IMR-90 (cell line): ENCODE data around the gene ACACB. TPM values are rescaled to one million over a fixed set of nuclear protein-coding genes. Genes with fewer than 3 reads are reported as not detected.

Experiments
- ATAC-seq: fragments of 200-7000 bp; cut with Tn5 transposase; 2 replicates; pipeline ENCODE4 v1.9.1; 2020; ENCODE audit warnings: low read depth, mild to moderate bottlenecking, moderate library complexity
- BruUV-seq: library from RNA; stranded (reverse); fragments of 400-500 nt; replicated peaks from 2 replicates; lab custom pipeline; 2021; lab: Mats Ljungman, UMichigan
- CTCF ChIA-PET: fragments of 300-600 bp; formaldehyde crosslinking; extraction: SDS; loops from one replicate; lab custom pipeline; 2021; ENCODE audit warnings: antibody characterized with exemption; lab: Yijun Ruan, JAX
- POLR2A ChIA-PET: fragments of 300-600 bp; sonication (Branson Sonifier 250); formaldehyde crosslinking; loops from one replicate; lab custom pipeline; 2022; ENCODE audit warnings: antibody characterized with exemption; ENCODE audit not compliant: unreplicated experiment; lab: Charles Lee
- DNase-seq: peaks from one replicate; pipeline ENCODE4 v3.0.0; 2013
- H2AFZ ChIP-seq: replicated peaks from 2 replicates; pipeline ENCODE3; 2013; ENCODE audit warnings: low read length, mild to moderate bottlenecking; ENCODE audit not compliant: poor library complexity
- H2AK5ac ChIP-seq: 2 replicates; pipeline ENCODE4 v1.6.1; 2013; ENCODE audit warnings: low read depth, low read length, inconsistent platforms
- H2AK9ac ChIP-seq: replicated peaks from 2 replicates; pipeline ENCODE3; 2013; ENCODE audit warnings: mild to moderate bottlenecking, low read depth, low read length, moderate library complexity; ENCODE audit not compliant: poor library complexity
- H2BK120ac ChIP-seq: 2 replicates; pipeline ENCODE4 v1.6.1; 2013; ENCODE audit warnings: low read depth, low read length, inconsistent platforms
- H2BK15ac ChIP-seq: 3 replicates; pipeline ENCODE4 v1.6.1; 2013; ENCODE audit warnings: low read depth, low read length, inconsistent platforms
- H2BK20ac ChIP-seq: 2 replicates; pipeline ENCODE4 v1.6.1; 2013; ENCODE audit warnings: low read depth, mild to moderate bottlenecking, inconsistent platforms, low read length, moderate library complexity
- H2BK5ac ChIP-seq: 2 replicates; pipeline ENCODE4 v1.6.1; 2013; ENCODE audit warnings: mild to moderate bottlenecking, low read depth, low read length, inconsistent platforms; ENCODE audit not compliant: poor library complexity, severe bottlenecking
- H3K14ac ChIP-seq: replicated peaks from 2 replicates; pipeline ENCODE4 v1.6.1; 2013; ENCODE audit warnings: low read depth, low read length, inconsistent platforms
- H3K18ac ChIP-seq: 2 replicates; pipeline ENCODE4 v1.6.1; 2013; ENCODE audit warnings: low read depth, low read length, control low read depth
- H3K23ac ChIP-seq: 2 replicates; pipeline ENCODE4 v1.6.1; 2013; ENCODE audit warnings: low read depth, low read length, inconsistent platforms
- H3K27ac ChIP-seq: 2 replicates; pipeline ENCODE4 v1.5.1; 2013; ENCODE audit warnings: mild to moderate bottlenecking, control low read depth, low read length; ENCODE audit not compliant: insufficient read depth
- H3K27me3 ChIP-seq: 2 replicates; pipeline ENCODE4 v1.6.1; 2013; ENCODE audit warnings: low read length; ENCODE audit not compliant: control insufficient read depth, insufficient read depth
- H3K36me3 ChIP-seq: 2 replicates; pipeline ENCODE4 v1.6.1; 2013; ENCODE audit warnings: low read length, mixed read lengths; ENCODE audit not compliant: control insufficient read depth, insufficient read depth
- H3K4ac ChIP-seq: 2 replicates; pipeline ENCODE4 v1.6.1; 2013; ENCODE audit warnings: low read depth, low read length, inconsistent platforms
- H3K4me1 ChIP-seq: 2 replicates; pipeline ENCODE4 v1.6.1; 2013; ENCODE audit warnings: low read length, mixed read lengths; ENCODE audit not compliant: control insufficient read depth, insufficient read depth
- H3K4me2 ChIP-seq: 2 replicates; pipeline ENCODE4 v1.6.1; 2013; ENCODE audit warnings: low read depth, mild to moderate bottlenecking, control low read depth, low read length, moderate library complexity
- H3K4me3 ChIP-seq: 2 replicates; pipeline ENCODE4 v1.5.1; 2013; ENCODE audit warnings: low read depth, mild to moderate bottlenecking, control low read depth, low read length, moderate library complexity; ENCODE audit not compliant: insufficient read depth
- H3K56ac ChIP-seq: 2 replicates; pipeline ENCODE4 v1.6.1; 2013; ENCODE audit warnings: low read length, inconsistent platforms; ENCODE audit not compliant: insufficient read depth; ENCODE audit errors: extremely low read depth
- H3K79me1 ChIP-seq, 2 experiments: 2 replicates each; pipeline ENCODE4 v1.6.1; 2013; ENCODE audit warnings: low read length in 2 of 2, inconsistent platforms in 1 of 2, low read depth in 1 of 2
- H3K9ac ChIP-seq: 2 replicates; pipeline ENCODE4 v1.6.1; 2013; ENCODE audit warnings: low read depth, low read length, control low read depth
- H3K9me1 ChIP-seq: 2 replicates; pipeline ENCODE4 v1.6.1; 2013; ENCODE audit warnings: low read length, inconsistent platforms; ENCODE audit not compliant: insufficient read depth
- H3K9me3 ChIP-seq: 2 replicates; pipeline ENCODE4 v1.6.1; 2013; ENCODE audit warnings: low read length; ENCODE audit not compliant: control insufficient read depth, insufficient read depth
- H4K20me1 ChIP-seq: 2 replicates; pipeline ENCODE4 v1.6.1; 2013; ENCODE audit warnings: low read length, inconsistent platforms; ENCODE audit not compliant: insufficient read depth
- H4K5ac ChIP-seq: 2 replicates; pipeline ENCODE4 v1.6.1; 2013; ENCODE audit warnings: mild to moderate bottlenecking, low read depth, low read length, control low read depth
- H4K8ac ChIP-seq, 2 experiments: 2 replicates each; pipeline ENCODE4 v1.6.1; 2013; ENCODE audit warnings: low read depth in 2 of 2, low read length in 2 of 2, control low read depth in 1 of 2, inconsistent platforms in 1 of 2
- H4K91ac ChIP-seq: 2 replicates; pipeline ENCODE4 v1.6.1; 2013; ENCODE audit warnings: low read depth, low read length, inconsistent platforms; ENCODE audit not compliant: insufficient read depth
- BHLHE40 ChIP-seq: fragments of 150-350 bp; IDR thresholded peaks from 2 replicates; pipeline ENCODE4 v1.6.1; 2016; ENCODE audit warnings: mild to moderate bottlenecking, low read depth, low read length
- CEBPB ChIP-seq: IDR thresholded peaks from 2 replicates; pipeline ENCODE4 v1.6.1; 2012; ENCODE audit warnings: low read depth, low read length, improper control_type of control experiment
- CHD1 ChIP-seq: IDR thresholded peaks from 2 replicates; pipeline ENCODE4 v1.6.1; 2012; ENCODE audit warnings: low read depth, low read length, improper control_type of control experiment
- FOS ChIP-seq: fragments of 150-350 bp; IDR thresholded peaks from 2 replicates; pipeline ENCODE4 v1.6.1; 2016; ENCODE audit warnings: low read depth, low read length
- MAFK ChIP-seq: IDR thresholded peaks from 2 replicates; pipeline ENCODE4 v1.6.1; 2012; ENCODE audit warnings: low read depth, low read length, improper control_type of control experiment
- MAZ ChIP-seq: IDR thresholded peaks from 2 replicates; pipeline ENCODE4 v1.6.1; 2012; ENCODE audit warnings: low read depth, mild to moderate bottlenecking, low read length, improper control_type of control experiment, moderate library complexity, borderline replicate concordance
- MXI1 ChIP-seq: IDR thresholded peaks from 2 replicates; pipeline ENCODE4 v1.6.1; 2012; ENCODE audit warnings: low read depth, mild to moderate bottlenecking, low read length, moderate library complexity, borderline replicate concordance
- NFE2L2 ChIP-seq: fragments of 150-350 bp; IDR thresholded peaks from 2 replicates; pipeline ENCODE4 v1.6.1; 2016; ENCODE audit warnings: low read depth, mild to moderate bottlenecking, low read length
- POLR2A ChIP-seq: IDR thresholded peaks from 2 replicates; pipeline ENCODE4 v1.6.1; 2012; ENCODE audit warnings: mild to moderate bottlenecking, low read depth, low read length
- RAD21 ChIP-seq: IDR thresholded peaks from 2 replicates; pipeline ENCODE4 v1.6.1; 2012; ENCODE audit warnings: low read length, improper control_type of control experiment
- RCOR1 ChIP-seq: IDR thresholded peaks from 2 replicates; pipeline ENCODE4 v1.6.1; 2012; ENCODE audit warnings: mild to moderate bottlenecking, low read length, improper control_type of control experiment; ENCODE audit not compliant: insufficient replicate concordance
- RFX5 ChIP-seq: IDR thresholded peaks from 2 replicates; pipeline ENCODE4 v1.8.0; 2012; ENCODE audit warnings: low read depth, mild to moderate bottlenecking, low read length, moderate library complexity
- SMC3 ChIP-seq: fragments of 150-350 bp; IDR thresholded peaks from 2 replicates; pipeline ENCODE4 v1.6.1; 2016; ENCODE audit warnings: low read depth, mild to moderate bottlenecking, antibody characterized with exemption, low read length, moderate library complexity
- WGBS, 2 experiments: methylation state at CpG; one replicate each; pipeline versions ENCODE4 v1.1.5 to v1.1.7; 2013; ENCODE audit warnings: missing lambda C conversion rate in 2 of 2; ENCODE audit not compliant: insufficient read length in 1 of 2; ENCODE audit errors: extremely low coverage in 2 of 2; 5-methylcytosine and 5-hydroxymethylcytosine counted together
- dilution Hi-C: fragments of 300-500 bp; cut with HindIII; formaldehyde crosslinking; loops from one replicate; pipeline ENCODE4 v1.14.3; 2018; ENCODE audit warnings: low sequenced_read_pairs; ENCODE audit not compliant: unreplicated experiment
- in situ Hi-C: fragments of 300-500 bp; cut with MboI; formaldehyde crosslinking; loops from 3 replicates; pipeline ENCODE4 v1.14.3; 2019; ENCODE audit warnings: low sequenced_read_pairs, inconsistent platforms, mixed read lengths
- intact Hi-C: fragments of 100-400 bp; cut with micrococcal nuclease; formaldehyde crosslinking; loops from 2 replicates; pipeline ENCODE4 v1.10.0; 2022
- polyA plus RNA-seq, 3 experiments: library from polyadenylated mRNA; depleted of rRNA; stranded (reverse); fragments of >200 nt; gene quantifications; 2 replicates each; pipeline ENCODE4 v1.2.3, GENCODE V29; 2012; ENCODE audit warnings: low replicate concordance in 1 of 3
- total RNA-seq: library from RNA; depleted of rRNA; stranded (reverse); fragments of >200 nt; gene quantifications from 2 replicates; pipeline ENCODE4 v1.2.3, GENCODE V29; 2012
- TF ChIP-seq, protein P1 (sequence below): conservative IDR thresholded peaks from 2 replicates; pipeline ENCODE4 v1.5.1; 2012; ENCODE audit warnings: mild to moderate bottlenecking, low read depth, low read length, improper control_type of control experiment
- TF ChIP-seq, protein P2 (sequence below): fragments of 150-350 bp; IDR thresholded peaks from 2 replicates; pipeline ENCODE4 v1.6.1; 2016; ENCODE audit warnings: low read depth, mild to moderate bottlenecking, low read length, moderate library complexity, borderline replicate concordance
- TF ChIP-seq, protein P3 (sequence below): fragments of 150-350 bp; IDR thresholded peaks from 2 replicates; pipeline ENCODE4 v1.6.1; 2017; ENCODE audit warnings: mild to moderate bottlenecking, antibody characterized with exemption, low read length, low read depth

Gene ACACB
- total and polyA plus RNA-seq, 2 of the 4 experiments (the other 2 are of a cell fraction): 2.0 to 2.1 TPM

DNA sequence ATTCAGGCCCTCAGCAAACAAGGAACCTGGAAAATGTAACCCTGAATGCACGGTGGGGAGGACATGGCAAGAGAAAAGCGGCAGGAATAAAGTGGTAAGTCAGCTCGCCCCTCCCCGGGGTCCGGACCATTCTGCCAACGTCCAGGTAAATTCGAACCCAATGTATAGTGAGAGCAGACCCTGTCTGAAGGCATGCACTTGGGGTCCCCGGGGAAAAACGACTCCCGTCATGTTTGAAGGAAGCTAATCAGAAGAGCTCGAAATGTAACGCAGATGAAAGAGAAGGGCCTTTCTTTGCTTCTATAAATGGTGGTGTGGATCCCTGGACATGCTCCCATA is 193 bp downstream of the ACACB start:
- in situ Hi-C loops: no loop called here
- H3K56ac ChIP-seq: no peak overlapping the region
- H4K5ac ChIP-seq: no peak overlapping the region
- H3K36me3 ChIP-seq: no peaks in the 10 kb centered on the region
- TF ChIP-seq RFX5 (no peak), POLR2A (no peak), BHLHE40 (no peak), CEBPB (no peak), CHD1 (no peak), NFE2L2 (no peak), RAD21 (no peak), RCOR1 (no peak), MAFK (no peak), FOS (no peak), MXI1 (no peak), SMC3 (no peak), MAZ (no peak)
- TF ChIP-seq, protein P1, sequence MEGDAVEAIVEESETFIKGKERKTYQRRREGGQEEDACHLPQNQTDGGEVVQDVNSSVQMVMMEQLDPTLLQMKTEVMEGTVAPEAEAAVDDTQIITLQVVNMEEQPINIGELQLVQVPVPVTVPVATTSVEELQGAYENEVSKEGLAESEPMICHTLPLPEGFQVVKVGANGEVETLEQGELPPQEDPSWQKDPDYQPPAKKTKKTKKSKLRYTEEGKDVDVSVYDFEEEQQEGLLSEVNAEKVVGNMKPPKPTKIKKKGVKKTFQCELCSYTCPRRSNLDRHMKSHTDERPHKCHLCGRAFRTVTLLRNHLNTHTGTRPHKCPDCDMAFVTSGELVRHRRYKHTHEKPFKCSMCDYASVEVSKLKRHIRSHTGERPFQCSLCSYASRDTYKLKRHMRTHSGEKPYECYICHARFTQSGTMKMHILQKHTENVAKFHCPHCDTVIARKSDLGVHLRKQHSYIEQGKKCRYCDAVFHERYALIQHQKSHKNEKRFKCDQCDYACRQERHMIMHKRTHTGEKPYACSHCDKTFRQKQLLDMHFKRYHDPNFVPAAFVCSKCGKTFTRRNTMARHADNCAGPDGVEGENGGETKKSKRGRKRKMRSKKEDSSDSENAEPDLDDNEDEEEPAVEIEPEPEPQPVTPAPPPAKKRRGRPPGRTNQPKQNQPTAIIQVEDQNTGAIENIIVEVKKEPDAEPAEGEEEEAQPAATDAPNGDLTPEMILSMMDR: no peak
- TF ChIP-seq, protein P2, sequence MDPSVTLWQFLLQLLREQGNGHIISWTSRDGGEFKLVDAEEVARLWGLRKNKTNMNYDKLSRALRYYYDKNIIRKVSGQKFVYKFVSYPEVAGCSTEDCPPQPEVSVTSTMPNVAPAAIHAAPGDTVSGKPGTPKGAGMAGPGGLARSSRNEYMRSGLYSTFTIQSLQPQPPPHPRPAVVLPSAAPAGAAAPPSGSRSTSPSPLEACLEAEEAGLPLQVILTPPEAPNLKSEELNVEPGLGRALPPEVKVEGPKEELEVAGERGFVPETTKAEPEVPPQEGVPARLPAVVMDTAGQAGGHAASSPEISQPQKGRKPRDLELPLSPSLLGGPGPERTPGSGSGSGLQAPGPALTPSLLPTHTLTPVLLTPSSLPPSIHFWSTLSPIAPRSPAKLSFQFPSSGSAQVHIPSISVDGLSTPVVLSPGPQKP: no peak
- TF ChIP-seq, protein P3, sequence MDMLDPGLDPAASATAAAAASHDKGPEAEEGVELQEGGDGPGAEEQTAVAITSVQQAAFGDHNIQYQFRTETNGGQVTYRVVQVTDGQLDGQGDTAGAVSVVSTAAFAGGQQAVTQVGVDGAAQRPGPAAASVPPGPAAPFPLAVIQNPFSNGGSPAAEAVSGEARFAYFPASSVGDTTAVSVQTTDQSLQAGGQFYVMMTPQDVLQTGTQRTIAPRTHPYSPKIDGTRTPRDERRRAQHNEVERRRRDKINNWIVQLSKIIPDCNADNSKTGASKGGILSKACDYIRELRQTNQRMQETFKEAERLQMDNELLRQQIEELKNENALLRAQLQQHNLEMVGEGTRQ: no peak
- no peak overlapping the region for H4K8ac ChIP-seq
- WGBS, 2 experiments: 80% methylated on average over 4 of the region's 12 CpGs; no CpG with 5 or more reads in 1 of the 2 experiments
- H2BK120ac ChIP-seq: no peak overlapping the region
- no peak for ATAC-seq
- H3K18ac ChIP-seq: no peak overlapping the region
- no peak overlapping the region for H2BK20ac ChIP-seq
- no peak overlapping the region for H2AK5ac ChIP-seq
- no peak overlapping the region for H3K4me2 ChIP-seq
- no peak overlapping the region for H3K14ac ChIP-seq
- no peak overlapping the region for H3K9ac ChIP-seq
- POLR2A ChIA-PET: no interaction called here
- intact Hi-C loops: no loop called here
- H4K20me1 ChIP-seq: no peaks in the 10 kb centered on the region
- no peaks in the 10 kb centered on the region for H3K9me3 ChIP-seq
- dilution Hi-C loops: no loop called here
- no peak overlapping the region for H3K27ac ChIP-seq
- no peak overlapping the region for H2BK5ac ChIP-seq
- H3K4ac ChIP-seq: no peak overlapping the region
- H3K4me1 ChIP-seq: no peaks in the 10 kb centered on the region
- H3K79me1 ChIP-seq: no peaks in the 10 kb centered on the region
- H3K4me3 ChIP-seq: no peak overlapping the region
- BruUV-seq: no TSS peak
- H2AFZ ChIP-seq: no peak overlapping the region
- no peaks in the 10 kb centered on the region for H3K27me3 ChIP-seq
- H2BK15ac ChIP-seq: no peak overlapping the region
- H4K91ac ChIP-seq: no peak overlapping the region
- CTCF ChIA-PET: interaction anchor here (1.0 kb wide), 1 partner anchor 269 kb away, joined by 3 read pairs; no protein-coding TSS in a partner anchor
- no peak overlapping the region for H3K23ac ChIP-seq
- no peak for DNase-seq
- H2AK9ac ChIP-seq: no peak overlapping the region
- no peaks in the 10 kb centered on the region; the same call in 1 of the 2 replicates for H3K9me1 ChIP-seq
